ENCODE data around the gene EPAS1.
"Not testable (repeated sequence)": the region's sequence is repeated elsewhere in the genome, so short reads cannot be mapped to it uniquely, and the experiment has no call there.

The EPAS1 gene

DNA sequence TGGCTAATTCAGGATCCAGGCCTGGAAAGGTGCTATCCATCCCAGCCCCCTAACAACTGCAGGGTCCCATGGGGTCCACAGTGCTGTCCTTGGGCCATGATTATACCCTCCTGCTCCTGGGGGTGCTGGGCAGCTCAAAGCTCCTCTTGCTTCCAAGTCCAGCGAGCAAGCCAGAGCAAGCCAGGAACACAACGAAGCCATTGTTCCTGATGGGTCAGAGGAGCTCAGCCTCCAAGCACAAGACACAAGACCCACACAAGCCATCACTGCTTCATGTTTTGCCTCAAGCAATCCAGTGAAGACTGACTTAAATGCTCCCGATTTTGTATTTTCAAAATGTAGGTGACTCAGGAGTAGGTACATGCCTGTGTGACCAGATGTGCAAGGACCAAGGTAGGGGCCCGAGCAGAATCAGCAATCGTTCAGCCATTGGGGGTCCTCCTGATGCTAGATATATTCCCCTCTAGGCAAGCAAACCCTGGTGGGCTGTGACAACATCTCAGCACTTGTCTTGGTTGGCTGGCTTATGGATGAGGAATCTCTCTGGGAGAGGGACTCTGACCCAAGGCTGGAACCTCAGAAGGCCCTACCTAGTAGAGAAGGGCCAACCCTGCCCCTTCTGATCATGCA is 90.8 kb downstream of the EPAS1 start:
- no peak for DNase-seq

DNA sequence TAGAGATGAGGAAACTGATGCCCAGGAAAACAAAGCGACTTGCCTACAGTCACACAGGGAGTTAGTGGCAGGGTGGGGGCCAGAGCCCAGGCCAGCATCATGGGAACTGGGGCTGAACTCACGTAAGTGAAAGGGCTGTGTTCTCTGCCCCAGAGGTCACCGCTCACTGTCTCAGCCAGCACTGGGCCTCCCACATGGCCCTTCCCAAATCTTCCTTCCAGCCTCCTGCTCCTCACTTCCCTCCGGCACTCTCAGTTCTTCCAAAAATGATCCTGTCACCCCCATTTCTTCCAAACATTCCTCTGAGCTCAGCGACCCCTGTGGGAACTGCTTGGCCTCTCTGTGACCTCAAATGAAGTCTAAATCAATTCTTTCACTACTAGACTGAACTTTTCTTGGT is 91.7 kb downstream of the EPAS1 start:
- no peak for DNase-seq

DNA sequence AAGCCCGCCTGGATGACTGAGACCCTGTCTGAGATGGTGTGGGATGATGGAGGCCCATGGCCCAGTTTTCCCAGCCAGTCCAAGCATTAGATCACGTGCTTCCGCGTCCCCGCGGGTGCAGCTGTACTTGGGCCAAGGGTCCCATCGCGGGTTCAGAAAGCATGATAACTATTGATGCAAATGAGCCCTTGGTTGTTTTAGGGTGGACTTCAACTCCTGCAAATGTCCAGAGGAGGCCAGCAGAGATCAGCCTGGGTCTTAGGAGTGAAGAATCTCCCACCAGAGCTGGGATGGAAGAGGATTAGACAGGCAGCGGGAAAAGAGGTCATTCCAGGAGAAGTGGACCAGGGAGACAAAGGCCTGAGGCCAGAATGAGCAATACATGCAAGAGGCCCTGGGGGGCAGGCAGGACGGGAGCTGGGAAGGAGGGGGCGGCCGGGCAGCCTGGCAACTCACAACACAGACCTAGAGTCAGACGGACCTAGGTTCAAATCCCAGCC is 92.3 kb downstream of the EPAS1 start:
- DNase-seq = no peak

DNA sequence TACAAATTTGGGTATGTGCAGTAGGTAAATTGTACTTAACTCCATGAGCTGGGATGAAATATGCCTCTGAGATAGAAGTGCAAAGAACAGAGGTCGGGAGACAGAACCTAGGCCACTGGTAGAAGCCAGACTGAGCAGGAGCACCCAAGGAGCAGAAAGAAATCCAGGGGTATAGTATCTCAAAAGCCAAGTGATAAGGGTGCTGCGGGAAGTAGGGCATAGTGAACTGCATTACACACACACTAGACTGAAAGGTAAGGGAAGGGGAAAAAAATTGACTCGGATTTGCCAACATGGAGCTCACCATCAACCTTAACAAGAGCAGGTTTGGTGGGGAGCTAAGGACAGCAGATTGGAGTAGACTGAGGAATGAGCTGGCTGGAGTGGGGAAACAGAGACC is 92.8 kb downstream of the EPAS1 start:
- DNase-seq = no peak

DNA sequence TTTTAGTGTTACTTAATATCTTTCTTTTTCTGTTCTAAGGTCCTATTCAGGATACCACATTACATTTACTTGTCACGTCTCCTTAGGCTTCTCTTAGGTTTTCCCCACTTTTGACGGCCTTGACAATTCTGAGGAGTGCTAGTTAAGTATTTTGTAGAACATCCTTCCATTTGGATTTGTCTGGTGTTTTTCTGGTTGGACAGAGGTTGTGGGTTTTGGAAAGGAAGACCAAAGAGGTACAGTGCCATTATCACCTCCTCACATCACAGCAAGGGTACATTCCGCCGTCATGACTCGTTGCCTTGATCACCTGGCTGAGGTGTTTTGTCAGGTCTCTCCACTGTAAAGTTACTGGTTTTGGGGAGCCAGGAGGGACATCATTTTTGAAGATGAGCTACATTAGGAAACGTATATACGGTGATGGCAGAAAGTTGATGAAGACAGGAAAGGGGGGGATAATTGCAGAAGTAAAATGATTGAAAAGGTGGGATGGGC is 93.7 kb downstream of the EPAS1 start:
- no peak for DNase-seq

DNA sequence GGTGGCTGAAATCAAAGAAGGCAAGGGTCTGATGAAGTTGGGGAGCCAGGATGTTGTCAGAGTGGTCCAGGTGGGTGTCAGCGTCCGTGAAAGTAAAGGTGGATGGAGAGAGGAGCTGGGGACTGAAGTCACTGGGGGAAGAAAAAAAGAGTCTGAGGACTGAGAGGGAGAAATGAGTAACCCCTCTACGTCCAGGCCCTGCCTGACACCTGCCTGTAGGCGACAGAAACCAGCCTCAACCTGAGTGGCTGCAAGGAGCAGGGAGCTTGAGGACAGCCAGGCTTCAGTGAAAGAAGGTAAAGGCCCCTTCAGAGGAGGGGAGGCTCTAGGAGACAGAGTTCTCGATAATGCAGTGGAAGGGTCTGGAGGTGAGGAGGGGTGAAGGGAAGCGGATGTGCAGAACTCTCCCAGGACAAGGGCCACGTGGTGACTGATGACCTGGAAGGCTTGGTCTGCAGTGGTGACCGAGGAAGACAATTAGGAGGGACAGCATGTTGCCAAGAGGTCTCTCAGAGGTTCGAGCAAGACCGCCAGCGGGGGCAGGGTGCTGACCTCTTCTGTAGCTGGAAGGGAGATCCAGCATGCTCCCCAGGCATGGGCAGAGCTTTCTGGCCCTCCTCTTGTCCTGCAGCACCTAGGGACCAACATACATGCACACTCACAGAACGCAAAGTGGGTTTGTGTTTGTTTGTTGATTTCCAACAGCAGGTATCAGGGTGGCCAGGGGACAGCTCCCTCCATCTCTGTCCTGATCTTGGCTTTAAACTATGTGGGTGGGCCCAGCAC is 95.5 kb downstream of the EPAS1 start:
- no peak for DNase-seq

DNA sequence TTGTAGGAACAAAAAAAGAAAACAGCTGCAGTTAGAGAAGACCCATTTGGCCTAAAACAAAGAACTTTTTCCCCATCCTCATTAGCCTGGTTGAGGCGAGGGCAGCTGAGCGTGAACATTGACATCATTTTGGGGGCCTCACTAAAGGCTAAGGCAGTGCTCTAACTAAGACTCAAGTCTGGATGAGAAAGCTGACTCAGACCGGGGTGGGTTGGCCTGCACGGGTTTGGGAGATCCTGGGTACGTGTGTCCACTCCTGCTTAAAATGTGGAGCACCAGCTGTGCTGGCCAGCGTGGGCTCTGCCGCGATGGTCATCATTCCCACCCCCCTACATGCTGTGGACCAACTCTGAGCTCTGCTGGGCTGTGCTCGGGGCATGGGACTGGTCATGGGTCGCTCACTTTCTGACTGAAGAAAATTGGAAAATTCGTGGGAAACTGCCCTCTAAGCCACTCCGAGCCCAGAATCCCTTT is 96.2 kb downstream of the EPAS1 start:
- no peak for DNase-seq

DNA sequence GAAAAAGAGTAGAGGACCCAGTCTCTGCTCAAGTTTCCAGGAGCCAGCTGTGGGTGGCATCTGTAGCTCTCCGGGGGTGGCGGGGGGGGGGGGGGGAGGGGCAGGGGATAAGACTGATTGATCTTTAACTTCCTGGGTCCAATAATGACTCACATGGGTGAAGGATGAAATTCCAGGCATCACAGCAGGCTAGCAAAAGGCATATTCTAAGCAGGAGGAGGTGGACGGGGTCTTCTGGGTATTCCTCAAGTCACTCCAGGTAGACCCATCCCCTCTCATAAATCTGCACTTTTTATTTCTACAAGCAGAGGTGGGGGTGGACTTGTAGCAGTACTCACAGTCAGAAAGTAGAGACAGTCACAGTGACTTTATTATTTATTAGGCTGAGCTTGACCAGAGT is 96.7 kb downstream of the EPAS1 start:
- DNase-seq = no peak

DNA sequence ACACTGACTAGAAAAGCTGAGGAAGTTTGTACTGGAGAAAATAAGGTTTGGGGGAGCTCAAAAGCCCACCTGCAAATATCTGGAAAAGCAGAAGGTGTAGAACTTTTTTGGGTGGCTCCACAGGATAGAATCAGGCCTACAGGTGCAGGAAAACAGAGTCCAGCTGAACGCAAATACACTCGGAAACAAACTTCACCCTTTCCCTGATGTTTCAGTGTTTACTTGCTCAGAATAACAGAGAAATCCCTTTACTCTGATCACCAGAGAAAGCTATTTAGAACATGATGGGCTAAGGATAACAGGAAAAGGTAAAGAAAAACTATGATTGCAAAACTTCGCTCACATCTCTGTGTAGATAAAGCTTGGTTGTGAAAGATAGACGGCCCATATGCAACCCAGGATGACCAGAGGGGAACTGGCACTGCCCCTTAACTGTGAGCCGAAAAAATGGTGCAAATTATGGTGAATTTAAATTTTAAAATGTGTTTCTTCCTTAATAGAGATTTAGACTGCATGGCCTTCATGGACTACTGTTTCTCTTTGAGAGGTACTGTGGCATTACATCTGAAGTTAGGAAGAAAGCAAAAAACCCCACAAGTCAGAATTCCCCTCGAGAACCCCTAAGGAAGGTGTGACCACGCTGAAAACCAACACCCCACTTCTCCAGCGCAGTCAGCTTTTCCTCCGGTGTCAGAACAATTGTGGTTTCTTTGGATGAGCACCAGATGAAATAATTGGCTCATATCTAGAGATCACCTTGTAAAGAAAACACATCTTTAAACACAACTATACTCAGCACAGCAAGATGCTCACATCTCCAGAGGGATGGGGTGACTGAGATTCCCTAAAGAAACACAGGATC is 97.7 kb downstream of the EPAS1 start:
- DNase-seq = no peak

DNA sequence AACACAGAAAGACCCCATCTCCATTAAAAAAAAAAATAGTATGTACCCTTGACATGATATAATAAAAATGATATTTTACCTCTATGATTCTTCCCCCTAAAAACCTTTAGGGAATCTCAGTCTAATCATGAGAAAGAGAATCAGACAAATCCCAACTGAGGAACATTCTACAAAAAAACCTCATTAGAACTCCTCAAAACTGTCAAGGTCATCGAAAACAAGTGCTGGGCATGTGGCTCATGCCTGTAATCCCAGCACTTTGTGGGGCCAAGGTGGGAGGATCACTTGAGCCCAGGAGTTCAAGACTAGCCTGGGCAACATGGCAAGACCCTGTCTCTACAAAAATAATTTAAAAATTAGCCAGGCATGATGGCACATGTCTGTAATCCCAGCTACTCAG is 98.5 kb downstream of the EPAS1 start:
- not testable (repeated sequence) for DNase-seq

DNA sequence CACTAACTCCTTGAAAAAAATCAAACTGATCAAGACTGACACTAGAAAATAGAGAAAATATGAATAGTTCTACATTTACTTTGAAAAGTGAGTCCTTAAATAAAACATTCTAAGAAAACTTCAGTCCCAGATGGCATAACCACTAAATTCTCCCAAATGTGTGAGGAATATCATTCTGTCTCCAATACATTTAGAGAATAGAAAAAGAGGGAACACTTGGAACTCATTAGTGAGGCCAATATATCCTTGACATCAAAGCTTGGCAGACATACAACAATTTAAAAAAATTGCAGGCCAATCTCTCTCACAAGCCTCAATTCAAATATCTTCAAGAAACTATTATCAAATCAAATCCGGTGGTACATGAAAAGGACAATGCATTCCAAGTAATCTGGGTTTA is 102.8 kb downstream of the EPAS1 start:
- no peak for DNase-seq

DNA sequence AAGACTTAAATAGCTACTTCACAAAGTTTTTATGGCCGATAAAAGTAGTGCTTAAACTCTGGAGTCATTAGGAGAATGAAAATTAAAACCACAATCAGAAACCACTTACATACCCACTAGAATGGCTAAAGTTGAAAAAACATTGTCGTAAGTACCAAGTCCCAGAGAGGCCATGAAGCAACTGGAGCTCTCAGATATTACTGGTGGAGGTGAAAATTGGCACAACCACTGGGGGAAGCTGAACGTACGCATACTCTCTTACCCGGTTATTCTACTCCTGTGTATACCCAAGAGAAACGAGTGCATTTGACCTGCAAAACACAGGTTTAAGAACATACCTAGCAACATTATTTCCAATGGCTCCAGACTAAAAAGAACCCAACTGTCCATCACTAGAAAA is 105.7 kb downstream of the EPAS1 start:
- DNase-seq = no peak

DNA sequence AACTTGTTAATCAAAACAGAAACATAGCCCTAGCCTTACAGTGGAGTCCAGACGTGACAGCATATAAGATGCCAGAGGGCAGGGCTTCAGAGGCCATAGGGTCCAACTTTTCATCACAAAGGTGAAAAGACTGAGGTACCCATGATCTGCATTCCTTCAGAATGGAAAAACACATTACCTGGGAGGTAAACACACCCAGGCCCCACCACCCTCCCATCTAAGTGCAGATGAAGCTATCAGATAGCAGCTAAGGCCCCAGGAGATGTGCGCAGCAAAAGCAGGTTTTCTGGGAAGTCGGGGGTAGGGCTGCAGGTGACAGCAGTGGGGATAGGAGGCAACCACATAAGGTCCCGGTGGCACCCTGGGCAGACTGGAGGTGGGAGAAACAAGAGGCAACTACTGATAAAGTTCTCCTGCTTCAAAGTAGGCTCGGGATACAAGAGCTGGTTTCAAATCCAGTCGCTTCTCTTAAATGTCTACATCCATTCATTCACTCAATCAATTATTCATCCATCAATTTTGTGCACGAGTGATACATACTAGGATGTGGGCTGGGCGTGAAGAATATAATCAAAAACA is 107.1 kb downstream of the EPAS1 start:
- DNase-seq = no peak

DNA sequence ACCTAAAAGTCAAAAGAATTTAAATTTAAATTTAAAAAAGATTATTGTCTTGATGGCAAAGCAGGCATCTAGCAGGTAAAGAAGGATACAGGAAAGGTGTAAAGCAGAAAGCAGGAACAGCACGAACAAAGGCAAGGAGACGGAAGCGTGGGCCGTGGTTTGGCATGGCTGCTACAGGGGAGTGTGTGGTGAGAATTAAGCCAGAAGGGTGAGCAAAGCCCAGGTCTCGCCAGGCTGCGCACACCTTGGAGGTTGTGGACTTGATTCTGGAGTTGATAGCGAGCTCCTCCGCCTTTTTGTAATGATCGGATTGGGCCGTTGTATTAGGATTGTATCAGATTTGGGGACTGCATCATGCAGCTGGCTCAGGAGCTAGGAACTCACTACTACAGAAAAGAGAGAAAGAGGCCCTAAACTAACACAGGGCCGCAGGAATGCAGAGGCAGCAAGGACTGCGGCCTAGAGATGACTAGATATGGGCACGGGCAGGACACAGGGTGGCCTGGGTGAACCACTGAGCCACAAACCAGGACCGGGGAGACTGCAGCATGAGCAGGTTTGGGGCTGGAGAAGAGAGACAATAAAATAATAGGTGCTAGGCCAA is 110.7 kb downstream of the EPAS1 start:
- no peak for DNase-seq

DNA sequence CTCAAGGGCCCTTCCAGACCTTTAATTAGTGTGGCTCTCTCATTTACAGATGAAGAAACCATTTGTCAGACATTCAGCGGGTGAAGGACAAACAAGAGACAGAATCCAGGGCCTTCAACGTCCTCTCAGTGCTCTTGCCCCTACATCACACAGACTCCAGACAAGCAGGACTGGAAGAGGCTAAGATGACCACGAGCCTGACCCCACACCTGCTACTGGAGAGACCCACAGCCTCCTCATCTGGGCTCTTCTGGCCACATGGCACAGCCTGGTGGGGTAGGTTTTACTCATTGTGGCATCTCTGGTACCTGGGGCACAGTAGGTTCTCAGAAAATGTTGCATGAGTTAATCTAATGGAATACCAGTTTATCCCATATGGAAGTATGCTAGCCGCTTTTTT is 112.5 kb downstream of the EPAS1 start:
- DNase-seq = no peak

DNA sequence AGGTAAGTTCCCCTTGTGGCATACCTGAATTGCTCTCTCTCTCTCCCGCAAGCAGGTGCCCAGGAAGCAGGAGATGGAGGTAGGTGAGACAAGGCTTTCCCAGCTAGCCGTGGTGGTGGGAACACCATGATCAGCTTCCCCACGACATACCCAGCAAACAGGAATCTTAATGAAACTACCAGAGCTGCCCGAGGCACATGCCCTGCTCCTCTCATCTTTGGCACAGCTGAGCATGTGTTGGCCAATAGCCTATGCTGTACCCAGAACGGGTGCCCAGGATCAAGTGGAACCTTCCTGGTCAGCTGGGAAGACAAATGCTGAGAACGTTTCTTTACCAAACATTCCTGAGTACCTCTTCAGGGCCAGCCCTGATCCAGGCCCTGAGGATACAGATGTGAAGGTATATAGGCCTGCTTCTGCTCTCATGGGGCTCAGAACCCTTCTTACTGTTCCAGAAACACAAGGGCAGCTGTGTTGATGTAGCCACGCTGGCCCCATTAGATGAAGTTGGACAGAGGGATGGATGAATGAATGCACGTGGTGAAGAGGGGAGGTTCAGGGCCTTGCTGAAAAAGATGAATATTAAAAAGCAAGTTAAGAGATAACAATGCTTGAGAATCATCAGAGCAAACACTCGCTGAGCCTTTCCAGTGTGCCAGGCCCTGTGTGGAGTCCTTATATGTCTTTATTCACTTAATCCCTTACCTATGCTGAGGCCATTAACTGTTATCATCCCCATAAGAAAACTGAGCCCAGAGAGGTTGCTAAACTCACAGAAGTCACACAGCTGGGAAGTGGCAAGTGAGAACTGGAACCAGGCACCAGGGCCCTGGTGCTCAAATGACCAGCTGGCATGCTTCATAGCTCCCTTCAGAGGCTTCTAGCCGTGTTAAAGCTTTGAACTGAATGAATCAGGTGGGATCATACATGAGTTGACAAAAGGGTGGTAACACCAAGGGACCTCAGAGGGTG is 113.4 kb downstream of the EPAS1 start:
- no peak for DNase-seq

DNA sequence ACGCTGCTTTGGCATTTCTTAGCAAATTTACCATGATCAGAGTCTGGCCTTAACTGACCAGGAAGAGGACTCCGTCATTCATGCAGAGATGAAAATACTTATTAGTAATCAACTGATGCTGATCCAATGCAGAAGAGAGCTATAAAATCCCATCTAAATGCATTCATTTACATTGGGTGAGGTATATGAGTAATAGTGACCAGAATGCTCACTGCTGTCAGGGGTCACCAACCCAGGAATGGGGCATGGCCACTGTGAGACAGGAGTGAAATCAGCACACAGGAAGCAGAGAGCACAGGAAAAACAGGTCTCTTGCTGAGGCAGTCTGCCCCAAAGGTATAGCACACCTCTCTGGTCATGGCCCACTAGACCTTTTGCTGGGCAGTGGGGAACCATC is 114.0 kb downstream of the EPAS1 start:
- DNase-seq = no peak

DNA sequence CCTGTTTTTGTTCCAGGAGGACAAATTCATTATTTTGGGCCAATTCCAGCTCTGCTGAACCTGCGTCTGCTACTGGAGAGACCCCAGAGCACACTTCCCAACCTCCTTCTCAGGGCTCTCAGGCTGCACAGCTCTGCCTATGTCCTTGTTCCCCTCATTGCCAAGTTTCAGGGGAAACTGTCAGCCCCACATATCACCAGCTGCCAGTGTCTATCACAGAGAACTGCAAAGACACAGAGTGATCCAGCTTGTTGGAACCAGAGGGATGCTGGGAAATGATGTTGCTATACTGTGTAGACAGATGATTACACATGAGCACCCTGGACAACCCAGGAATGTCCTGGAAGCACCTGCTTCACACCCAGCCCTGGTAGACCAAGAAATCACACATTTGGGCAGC is 114.8 kb downstream of the EPAS1 start:
- DNase-seq = no peak

DNA sequence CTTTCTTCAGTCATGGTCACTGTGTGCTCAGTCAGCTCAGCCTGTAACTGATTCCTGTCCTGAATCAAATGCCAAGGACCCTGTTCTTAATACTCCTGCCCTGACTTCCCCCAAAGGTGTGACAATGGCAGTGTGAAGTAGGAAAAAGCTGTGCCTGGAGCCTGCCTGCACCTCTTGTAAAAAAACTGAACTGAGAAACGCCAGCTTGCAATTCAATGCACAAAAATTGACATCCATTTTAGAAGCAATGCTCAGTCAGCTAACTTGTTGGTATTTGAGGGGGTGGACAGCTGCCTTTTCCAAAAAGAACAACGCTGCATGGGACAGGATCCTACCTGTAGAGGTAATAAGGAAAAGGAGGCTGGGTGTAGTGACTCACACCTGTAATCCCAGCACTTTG is 115.9 kb downstream of the EPAS1 start:
- DNase-seq = no peak

DNA sequence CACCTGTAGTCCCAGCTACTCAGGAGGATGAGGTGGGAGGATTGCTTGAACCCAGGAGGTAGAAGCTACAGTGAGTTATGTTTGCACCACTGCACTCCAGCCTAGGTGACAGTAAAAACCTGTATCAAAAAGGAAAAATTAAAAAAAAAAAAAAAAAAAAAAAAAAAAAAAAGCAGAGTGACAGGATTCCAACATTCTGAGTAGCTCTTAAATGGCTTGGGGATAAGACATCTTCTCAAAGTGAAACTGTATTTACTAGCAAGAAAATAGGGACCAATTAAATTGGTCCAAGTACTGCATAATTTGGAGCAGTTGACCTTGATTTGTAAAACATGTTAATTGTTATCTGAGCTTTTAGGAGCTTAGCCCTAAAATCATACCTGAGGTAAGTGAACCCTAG is 116.4 kb downstream of the EPAS1 start:
- DNase-seq = no peak

DNA sequence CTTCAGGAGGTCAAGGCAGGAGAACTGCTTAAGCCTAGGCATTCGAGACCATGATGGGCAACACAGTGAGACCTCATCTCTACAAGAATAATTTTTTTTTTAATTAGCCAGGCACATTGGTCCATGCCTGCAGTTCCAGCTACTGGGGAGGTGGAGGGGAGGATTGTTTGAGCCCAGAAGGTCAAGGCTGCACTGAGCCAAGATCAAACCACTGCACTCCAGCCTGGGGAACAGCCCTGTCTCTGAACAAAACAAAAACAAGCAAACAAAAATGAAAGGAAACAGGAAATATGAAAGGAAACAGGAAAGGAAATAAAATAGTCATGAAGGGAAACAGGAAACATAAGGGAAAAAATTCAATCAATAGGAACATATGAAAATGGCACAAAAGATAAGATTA is 117.5 kb downstream of the EPAS1 start:
- DNase-seq = no peak
